OCI-LY1 (cell line): ENCODE measurements around the gene RPS6KA3.

Experiments
- H2AFZ ChIP-seq: fragments of 200-600 bp; sonication (generic), shearing (Covaris generic); 2 replicates; pipeline ENCODE4 v1.6.0; 2014; ENCODE audit warnings: antibody characterized with exemption, mild to moderate bottlenecking, low read length
- H3F3A ChIP-seq: fragments of 200-600 bp; sonication (generic), shearing (Covaris generic); 2 replicates; pipeline ENCODE4 v1.6.0; 2014; ENCODE audit warnings: mild to moderate bottlenecking, antibody characterized with exemption, low read length, moderate library complexity; ENCODE audit not compliant: insufficient read depth
- H3K27ac ChIP-seq: fragments of 200-600 bp; sonication (generic); 2 replicates; pipeline ENCODE4 v1.5.1; 2014; ENCODE audit warnings: low read length, mixed run types, mild to moderate bottlenecking, low read depth; ENCODE audit not compliant: poor library complexity, severe bottlenecking
- H3K27me3 ChIP-seq: fragments of 200-600 bp; sonication (generic); 2 replicates; pipeline ENCODE4 v1.6.0; 2014; ENCODE audit warnings: antibody characterized with exemption, mild to moderate bottlenecking, low read length, moderate library complexity; ENCODE audit not compliant: insufficient read depth
- H3K36me3 ChIP-seq: fragments of 200-600 bp; sonication (generic); 2 replicates; pipeline ENCODE4 v1.6.1; 2014; ENCODE audit warnings: mild to moderate bottlenecking, antibody characterized with exemption, low read length, moderate library complexity, mixed read lengths; ENCODE audit not compliant: insufficient read depth
- H3K4me1 ChIP-seq: fragments of 200-600 bp; sonication (generic); 2 replicates; pipeline ENCODE4 v1.5.1; 2014; ENCODE audit warnings: mild to moderate bottlenecking, low read length, moderate library complexity; ENCODE audit not compliant: insufficient read depth, severe bottlenecking
- H3K4me2 ChIP-seq: fragments of 200-600 bp; sonication (generic), shearing (Covaris generic); 2 replicates; pipeline ENCODE4 v1.6.1; 2014; ENCODE audit warnings: low read length
- H3K4me3 ChIP-seq: fragments of 200-600 bp; sonication (generic); 2 replicates; pipeline ENCODE4 v1.5.1; 2014; ENCODE audit warnings: low read length, low read depth, mild to moderate bottlenecking, mixed read lengths; ENCODE audit not compliant: poor library complexity, severe bottlenecking
- H3K79me2 ChIP-seq: fragments of 200-600 bp; shearing (Covaris generic); 2 replicates; pipeline ENCODE4 v1.6.1; 2016; ENCODE audit warnings: mixed run types, low read length, mixed read lengths; ENCODE audit not compliant: insufficient read depth
- H3K9ac ChIP-seq: fragments of 200-600 bp; sonication (generic), shearing (Covaris generic); 2 replicates; pipeline ENCODE4 v1.6.1; 2014; ENCODE audit warnings: mild to moderate bottlenecking, low read length, mixed read lengths
- H3K9me2 ChIP-seq: fragments of 200-600 bp; sonication (generic), shearing (Covaris generic); 2 replicates; pipeline ENCODE4 v1.6.1; 2014; ENCODE audit warnings: low read depth, mild to moderate bottlenecking, low read length, mixed read lengths
- H3K9me3 ChIP-seq: fragments of 200-600 bp; shearing (Covaris generic); 2 replicates; pipeline ENCODE4 v1.6.1; 2014; ENCODE audit warnings: low read length, mixed read lengths
- H4K20me1 ChIP-seq: fragments of 200-600 bp; sonication (generic), shearing (Covaris generic); 2 replicates; pipeline ENCODE4 v1.6.0; 2016; ENCODE audit warnings: mild to moderate bottlenecking, low read length; ENCODE audit not compliant: insufficient read depth
- CTCF ChIP-seq: fragments of 200-600 bp; sonication (generic), shearing (Covaris generic); IDR thresholded peaks from 2 replicates; pipeline ENCODE4 v1.5.1; 2017; ENCODE audit warnings: mild to moderate bottlenecking, antibody characterized with exemption, low read length, moderate library complexity, mixed read lengths
- EZH2 ChIP-seq: fragments of 200-600 bp; sonication (generic), shearing (Covaris generic); IDR thresholded peaks from 2 replicates; pipeline ENCODE4 v1.8.0; 2017; ENCODE audit warnings: borderline replicate concordance, mixed run types, mild to moderate bottlenecking, antibody characterized with exemption, low read length, moderate library complexity, mixed read lengths

Gene RPS6KA3

GRCh38 chrX:20228245-20228644 is 38.5 kb downstream of the RPS6KA3 start:
- Histone ChIP-seq H3K9me2 (no peaks in the 10 kb centered on the region), H3K79me2 (no peaks in the 10 kb centered on the region)

GRCh38 chrX:20227116-20227515 is 39.6 kb downstream of the RPS6KA3 start:
- H3K4me1 ChIP-seq: no peaks in the 10 kb centered on the region
- H3K79me2 ChIP-seq: no peaks in the 10 kb centered on the region
- no peak overlapping the region for H2AFZ ChIP-seq
- no peaks in the 10 kb centered on the region for H4K20me1 ChIP-seq
- H3K9ac ChIP-seq: no peak overlapping the region
- H3K27me3 ChIP-seq: no peaks in the 10 kb centered on the region
- H3K4me2 ChIP-seq: no peak overlapping the region
- H3F3A ChIP-seq: no peaks in the 10 kb centered on the region
- H3K4me3 ChIP-seq: no peak overlapping the region
- TF ChIP-seq EZH2: no peak
- TF ChIP-seq CTCF: no peak
- peaks cover 14% of the 10 kb centered on the region for H3K36me3 ChIP-seq
- no peaks in the 10 kb centered on the region for H3K9me3 ChIP-seq
- H3K9me2 ChIP-seq: no peaks in the 10 kb centered on the region
- no peak overlapping the region for H3K27ac ChIP-seq

More at GRCh38 chrX:20228245-20228644, 38.5 kb downstream of the RPS6KA3 start:
- peaks cover 23% of the 10 kb centered on the region for H3K36me3 ChIP-seq
- H4K20me1 ChIP-seq: no peaks in the 10 kb centered on the region
- no peak for TF ChIP-seq CTCF
- TF ChIP-seq EZH2: no peak
- no peak overlapping the region for H3K27ac ChIP-seq
- H3K4me2 ChIP-seq: no peak overlapping the region
- no peak overlapping the region for H2AFZ ChIP-seq
- H3K4me3 ChIP-seq: no peak overlapping the region
- no peaks in the 10 kb centered on the region for H3K9me3 ChIP-seq
- no peaks in the 10 kb centered on the region for H3F3A ChIP-seq
- no peak overlapping the region for H3K9ac ChIP-seq
- H3K4me1 ChIP-seq: no peaks in the 10 kb centered on the region
- no peaks in the 10 kb centered on the region for H3K27me3 ChIP-seq

GRCh38 chrX:20225488-20225833 is 41.2 kb downstream of the RPS6KA3 start:
- H4K20me1 ChIP-seq: no peaks in the 10 kb centered on the region
- H3K9me3 ChIP-seq: no peaks in the 10 kb centered on the region
- H3K27ac ChIP-seq: no peak overlapping the region
- H3K4me3 ChIP-seq: no peak overlapping the region
- H3K4me2 ChIP-seq: no peak overlapping the region
- no peaks in the 10 kb centered on the region for H3K4me1 ChIP-seq
- no peaks in the 10 kb centered on the region for H3K79me2 ChIP-seq
- no peak overlapping the region for H2AFZ ChIP-seq
- no peak for TF ChIP-seq EZH2
- TF ChIP-seq CTCF: no peak
- no peak overlapping the region for H3K9ac ChIP-seq
- H3K27me3 ChIP-seq: no peaks in the 10 kb centered on the region
- H3F3A ChIP-seq: no peaks in the 10 kb centered on the region
- no peaks in the 10 kb centered on the region for H3K9me2 ChIP-seq
- peaks cover 3% of the 10 kb centered on the region; the same call in 1 of the 2 replicates for H3K36me3 ChIP-seq
